CD4-positive, alpha-beta T cell treated with Interferon gamma for 1 hour (primary cell): ENCODE measurements around the gene FOXL1.

Experiments used
- DNase-seq: peaks from one replicate; pipeline ENCODE4 v3.0.0-alpha.2; 2020

FOXL1 gene

DNA sequence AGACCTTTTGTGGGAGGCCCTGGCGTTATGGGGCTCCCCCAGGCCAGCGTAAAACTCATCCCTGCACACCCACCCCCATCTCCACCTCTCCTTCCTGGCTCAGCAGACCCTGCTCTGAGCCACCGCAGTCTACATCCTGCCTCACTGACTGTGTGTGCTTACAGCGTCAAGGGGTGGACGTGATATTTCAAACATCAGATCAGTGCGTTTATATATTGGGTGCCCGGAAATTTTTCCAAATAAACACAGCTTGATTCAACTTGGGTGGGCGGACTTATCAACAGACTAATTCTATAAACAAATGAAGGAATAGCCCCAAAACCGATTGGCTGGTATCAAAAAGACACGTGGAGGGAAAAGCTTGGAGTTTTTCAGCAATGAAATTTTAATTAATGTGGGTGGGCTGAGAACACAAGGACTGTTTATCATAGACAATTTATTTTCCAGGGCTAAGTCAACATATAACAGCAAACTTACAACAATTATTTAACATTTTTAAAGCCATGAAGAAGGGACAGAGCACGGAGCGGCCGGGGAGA, at the start of gene FOXL1:
FOXL1 (plus strand) TSS at position 489 of the 539 bp plus-strand sequence. CDS start 175 bp downstream, outside the sequence.
- no peak for DNase-seq

DNA sequence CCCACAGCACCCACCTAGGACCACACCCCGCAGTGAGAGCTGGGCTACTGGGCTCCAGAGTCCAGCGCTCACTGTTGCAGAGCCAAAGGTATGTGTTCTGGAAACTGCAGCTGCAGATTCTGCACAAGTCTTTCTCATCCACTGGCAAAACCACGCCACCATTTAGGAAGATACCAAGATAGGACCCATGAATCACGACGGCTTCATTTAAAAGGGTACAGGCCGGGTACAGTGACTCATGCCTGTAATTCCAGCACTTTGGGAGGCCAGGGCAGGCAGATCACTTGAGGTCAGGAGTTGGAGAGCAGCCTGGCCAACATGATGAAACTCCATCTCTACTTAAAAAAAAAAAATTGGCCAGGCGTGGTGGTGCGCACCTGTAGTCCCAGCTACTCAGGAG, 49.2 kb upstream of the FOXL1 start:
- DNase-seq = no peak

DNA sequence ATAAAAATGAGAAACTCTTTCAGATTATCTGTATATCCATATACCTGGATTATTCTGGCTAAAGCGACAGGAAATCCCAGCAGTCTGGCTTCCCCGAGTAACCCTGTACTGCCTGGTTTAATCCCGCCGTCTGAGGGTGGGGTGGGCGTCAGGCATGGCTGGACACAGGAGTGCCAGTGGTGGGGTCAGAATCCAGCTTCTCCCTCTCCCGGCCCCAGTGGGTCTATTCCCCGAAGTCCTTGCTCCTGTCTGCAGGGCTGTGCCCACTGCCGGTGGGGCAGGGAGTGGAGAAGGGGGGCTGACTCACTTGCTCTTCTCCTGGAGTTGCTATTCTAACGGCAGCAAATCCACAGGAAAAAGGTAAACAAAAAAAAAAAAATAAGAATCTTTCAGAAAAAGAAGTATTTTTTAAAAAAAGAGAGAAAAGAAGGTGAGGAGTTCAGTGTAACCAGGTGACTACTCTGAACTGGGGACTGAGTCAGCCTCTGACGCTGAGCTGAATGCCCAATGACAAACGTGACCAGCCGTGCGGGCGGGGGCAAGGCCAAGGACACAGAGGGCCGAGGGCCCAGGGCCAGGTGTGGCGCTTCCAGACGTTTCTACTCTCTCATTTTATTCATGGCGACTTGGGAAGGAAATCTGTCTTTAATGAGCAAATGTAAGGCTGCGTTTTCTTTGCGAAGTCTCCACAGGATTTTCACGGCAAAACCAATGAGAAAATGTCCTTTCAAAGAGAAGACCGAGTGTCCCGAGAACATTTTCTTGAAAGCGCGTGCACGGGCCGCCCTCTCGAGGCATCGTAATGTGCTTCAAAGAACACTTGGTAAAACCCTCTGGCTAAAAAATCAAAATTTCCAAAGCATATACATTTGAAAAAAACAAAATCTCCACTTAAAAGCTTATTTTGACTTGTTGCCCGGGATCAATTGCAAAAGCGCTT, 47.8 kb upstream of the FOXL1 start:
- DNase-seq = no peak

DNA sequence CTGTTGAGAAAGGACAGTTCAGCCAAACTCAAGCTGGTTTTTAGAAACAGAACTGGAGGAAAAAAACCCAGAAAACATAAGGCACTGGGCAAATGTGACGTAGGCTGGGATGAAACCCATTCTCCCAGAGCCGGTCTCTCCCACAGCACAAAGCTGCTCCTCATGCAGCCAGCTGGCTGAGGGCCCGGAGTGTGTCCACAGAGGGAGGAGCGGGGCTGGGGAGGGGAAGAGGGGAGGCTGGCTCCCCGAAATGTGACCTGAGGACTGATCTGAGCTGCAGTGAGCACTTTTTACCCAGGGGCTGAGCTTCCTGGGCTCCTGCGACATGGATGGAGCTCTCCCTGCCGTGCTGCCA, 47.2 kb upstream of the FOXL1 start:
- no peak for DNase-seq

DNA sequence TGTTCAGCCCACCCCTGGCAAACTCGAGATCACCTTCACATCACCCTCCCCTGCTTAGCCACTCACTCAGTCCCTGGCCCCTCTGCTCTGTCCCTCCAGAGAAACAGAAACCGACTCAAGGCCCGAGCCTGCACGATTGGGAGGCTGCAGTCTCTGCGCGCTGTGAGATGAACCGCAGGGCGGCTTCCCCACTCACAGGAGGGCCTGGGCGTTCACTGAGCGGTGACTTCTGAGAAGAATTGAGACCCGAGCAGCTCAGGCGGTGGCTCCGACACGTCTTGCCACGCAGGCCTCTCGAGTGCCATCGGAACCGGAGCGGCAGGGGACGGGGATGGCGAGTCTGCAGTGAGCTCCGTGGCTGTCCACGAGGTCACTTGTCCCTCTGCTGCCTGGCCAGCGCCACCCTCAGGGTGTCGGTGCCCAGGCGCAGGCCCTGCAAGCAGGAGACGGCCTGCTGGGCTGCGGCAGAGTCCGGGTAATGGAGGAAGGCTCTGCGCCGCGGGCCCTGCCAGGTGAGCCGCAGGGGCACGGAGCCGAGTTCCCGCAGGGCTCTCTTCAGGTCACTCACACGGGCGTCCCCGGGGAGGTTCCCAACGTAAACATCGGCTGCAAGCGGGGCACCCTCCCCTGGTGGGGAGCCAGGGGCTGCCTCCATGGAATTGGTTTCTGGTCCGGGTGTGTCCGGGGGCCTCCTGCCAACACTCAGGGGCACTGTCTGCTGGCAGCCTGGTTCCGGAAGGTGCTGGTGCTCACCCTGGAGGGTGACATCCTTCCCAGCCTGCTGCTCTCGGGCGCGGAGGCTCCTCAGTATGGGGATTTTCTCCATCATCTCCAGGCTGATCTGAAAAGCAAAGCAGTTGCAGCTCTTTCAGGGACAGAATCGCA, 46.5 kb upstream of the FOXL1 start:
- DNase-seq = no peak

DNA sequence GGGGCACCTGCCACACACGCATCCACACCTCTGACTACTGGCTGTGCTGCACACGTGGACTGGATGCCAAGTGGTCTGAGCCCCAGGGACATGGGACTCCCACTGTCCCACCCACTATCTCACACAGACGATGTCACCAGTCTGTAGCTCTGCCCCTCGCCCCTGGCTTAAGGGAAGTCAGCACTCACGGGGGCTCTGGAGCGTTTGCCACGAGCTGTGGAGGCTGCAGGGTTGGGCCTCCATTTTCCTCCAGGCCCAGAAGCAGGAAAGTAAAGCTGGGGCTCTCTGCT, 45.9 kb upstream of the FOXL1 start:
- DNase-seq = no peak

DNA sequence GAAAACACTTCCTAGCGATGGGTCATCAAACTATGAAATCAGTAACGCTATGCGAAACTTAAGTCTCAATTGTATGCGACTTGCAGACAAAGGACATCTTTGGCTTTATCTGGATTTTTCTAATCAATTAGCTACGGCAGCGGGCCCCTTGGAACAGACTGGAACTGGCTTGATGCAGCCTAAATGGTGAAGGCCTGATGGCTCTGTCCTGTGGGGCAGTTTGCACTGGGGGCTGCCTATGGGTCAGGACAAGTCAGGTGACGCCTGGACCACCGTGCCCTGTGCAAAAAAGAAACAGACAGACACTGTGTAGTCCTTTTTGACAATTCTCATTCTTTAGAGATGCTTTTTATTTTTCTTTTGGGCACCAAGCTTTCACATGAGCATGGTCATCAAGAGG, 45.3 kb upstream of the FOXL1 start:
- no peak for DNase-seq

DNA sequence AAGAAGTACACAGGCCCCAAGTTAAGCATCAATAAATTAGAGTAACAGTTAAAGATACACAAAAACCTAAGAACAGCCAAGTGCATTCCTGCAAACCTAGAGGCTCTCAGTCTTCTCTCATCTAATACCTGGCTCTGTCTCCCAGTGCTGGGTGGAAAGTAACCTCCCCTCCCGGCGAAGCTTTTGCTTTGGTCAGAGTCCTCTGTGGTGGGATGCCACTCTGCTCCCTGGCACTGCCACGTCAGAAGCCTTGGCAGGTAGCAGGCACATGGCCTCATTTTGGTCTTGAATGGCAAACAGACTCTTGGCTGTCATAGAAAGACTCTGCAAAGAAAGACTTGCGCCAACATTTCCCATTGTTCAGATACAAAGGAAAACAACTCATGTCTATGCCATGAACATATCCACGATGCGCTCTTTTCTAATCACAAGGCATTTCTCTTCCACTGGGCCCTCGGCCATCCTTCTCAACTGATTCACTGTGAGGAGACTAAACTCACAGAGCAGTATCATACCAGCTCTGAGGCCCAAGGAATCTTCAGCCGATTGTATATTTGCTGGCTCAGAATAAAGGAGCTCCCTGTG, 44.5 kb upstream of the FOXL1 start:
- DNase-seq = no peak

DNA sequence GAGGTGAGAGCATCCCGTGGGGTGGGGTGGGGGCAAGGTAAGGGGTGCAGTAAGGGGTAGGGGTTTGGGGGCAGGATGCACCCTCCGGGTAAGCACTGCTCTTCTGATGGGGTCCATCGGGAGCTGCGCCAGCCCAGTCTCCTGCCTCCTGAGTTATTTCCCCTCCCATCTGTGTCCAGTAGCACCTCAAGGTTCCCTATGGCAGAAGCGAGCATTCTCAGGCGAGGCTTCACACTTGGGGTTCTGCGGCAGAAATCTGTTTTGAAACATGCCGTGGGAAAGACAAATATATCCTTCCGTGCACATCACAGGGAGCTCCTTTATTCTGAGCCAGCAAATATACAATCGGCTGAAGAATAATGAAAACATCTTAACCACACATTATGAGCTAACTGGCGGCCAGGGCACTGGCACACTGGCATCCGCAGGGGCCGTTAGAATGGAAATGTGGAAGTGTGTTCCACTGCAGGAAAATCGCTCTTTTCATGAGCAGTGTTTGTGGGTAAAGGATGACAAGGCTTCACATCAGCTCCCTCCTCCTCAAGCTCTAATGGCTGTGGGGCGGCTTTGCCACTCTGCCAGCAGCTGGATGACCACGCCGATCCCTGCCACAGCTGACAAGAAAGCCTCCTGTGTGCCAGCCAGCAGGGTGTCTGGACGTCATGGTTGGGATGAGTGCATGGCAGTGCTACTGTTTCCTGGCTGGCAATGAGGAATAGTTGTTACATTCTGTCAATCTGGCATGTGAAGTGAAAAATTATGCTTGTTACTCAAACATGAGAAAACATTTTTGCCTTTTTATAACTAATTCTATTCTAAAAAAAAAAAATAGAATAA, 43.4 kb upstream of the FOXL1 start:
- DNase-seq = no peak

DNA sequence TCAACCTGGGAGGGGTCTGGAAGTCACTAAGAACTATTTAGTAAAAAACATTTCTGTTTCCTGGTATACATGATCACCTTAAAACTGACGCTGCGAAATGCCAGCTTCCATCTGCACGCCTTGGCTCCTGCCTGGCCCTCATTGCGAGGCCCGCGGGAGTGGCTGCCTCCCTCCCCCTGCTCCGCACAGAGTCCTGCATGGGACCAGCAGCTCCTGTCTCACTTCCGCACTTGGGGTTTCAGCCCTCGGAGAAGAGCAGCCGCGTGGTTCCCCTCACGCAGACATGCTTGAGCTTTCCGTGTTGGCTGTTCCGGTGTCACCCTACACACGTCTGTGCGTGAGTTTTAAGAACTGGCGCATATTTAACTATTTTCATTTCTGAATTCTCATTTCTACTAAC, 41.7 kb upstream of the FOXL1 start:
- DNase-seq = no peak

DNA sequence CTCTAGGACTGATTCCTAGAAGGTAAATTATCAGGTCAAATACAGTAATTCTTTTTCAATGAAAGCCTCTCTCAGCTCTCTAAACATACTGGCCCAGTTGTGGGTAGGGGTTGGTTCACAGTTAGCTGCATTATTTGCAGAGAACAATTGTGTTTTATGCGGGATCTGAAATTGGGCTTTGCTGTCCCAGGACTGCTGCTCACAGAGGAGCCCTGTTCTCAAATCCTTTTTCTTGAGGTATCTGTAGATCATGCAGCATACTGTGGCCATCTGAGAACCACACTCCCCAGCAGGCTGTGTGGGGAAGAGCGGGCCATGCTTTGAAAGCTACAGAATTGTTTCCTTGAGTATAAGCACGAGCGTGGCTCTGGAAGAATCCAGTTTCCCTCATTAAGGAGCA, 40.9 kb upstream of the FOXL1 start:
- DNase-seq = no peak

DNA sequence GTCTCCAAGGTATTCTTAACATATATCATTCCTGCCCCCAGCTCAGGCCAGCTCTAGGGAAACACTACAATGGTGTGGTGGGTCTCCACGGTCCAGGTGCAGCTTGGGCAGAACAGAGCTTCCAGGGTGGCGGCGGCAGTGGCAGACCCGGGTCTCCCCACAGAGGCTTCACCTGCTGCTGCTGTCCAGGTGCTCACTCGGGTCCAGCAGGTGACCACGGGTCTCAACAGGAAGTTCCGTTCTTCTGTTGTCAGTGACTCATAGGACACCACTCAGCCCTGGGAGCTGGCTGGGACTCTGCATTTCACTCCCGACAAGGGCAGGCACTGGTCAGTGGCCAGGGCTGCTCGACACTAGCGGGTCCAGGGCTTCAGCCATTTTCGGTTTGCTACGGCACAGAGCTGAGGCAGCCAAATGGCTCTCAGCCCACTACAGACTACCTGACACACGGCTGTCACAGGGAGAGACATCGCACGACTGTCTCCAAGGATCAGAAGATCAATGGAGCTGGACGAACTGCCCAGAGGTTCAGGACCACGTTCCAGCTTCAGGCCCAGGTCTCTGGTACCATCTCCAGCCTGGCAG, 40.1 kb upstream of the FOXL1 start:
- no peak for DNase-seq

DNA sequence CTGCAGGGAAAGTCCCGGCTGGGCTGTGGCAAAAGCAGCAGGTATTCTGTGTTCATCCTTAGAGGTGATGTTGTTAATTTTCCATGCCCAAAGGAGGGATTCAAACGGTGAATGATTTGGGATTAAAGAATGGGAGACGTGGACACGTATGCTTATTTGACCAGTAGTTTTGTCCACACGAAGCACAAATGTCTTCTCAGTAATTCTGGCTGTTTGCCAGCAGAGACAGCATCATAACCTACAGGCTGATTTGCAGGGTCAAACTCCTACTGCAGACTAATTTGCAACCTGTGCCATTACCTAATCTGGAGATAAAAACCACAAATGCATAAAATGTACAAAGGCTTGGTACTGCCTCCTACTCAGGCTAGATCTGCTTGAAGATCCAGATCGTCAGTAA, 37.5 kb upstream of the FOXL1 start:
- DNase-seq = no peak

DNA sequence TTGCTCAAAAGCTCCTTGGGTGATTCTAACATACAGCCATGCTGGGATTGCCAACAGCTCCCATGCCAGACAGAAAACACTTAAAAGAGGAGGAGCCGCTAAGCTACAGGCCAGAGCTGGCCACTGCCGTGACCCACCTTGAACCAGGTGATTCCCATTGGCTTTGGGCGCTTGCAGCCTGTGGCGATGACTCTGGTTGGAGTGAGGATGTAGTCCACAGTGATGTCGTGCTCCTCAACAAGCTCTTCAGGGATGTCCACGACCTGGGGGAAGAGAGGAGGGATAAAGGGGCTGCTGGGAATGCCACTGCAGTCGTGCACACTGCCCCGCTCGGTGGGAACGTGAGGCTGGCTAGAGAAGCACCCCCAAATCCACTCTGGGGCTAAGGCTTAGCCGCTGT, 36.8 kb upstream of the FOXL1 start:
- no peak for DNase-seq

DNA sequence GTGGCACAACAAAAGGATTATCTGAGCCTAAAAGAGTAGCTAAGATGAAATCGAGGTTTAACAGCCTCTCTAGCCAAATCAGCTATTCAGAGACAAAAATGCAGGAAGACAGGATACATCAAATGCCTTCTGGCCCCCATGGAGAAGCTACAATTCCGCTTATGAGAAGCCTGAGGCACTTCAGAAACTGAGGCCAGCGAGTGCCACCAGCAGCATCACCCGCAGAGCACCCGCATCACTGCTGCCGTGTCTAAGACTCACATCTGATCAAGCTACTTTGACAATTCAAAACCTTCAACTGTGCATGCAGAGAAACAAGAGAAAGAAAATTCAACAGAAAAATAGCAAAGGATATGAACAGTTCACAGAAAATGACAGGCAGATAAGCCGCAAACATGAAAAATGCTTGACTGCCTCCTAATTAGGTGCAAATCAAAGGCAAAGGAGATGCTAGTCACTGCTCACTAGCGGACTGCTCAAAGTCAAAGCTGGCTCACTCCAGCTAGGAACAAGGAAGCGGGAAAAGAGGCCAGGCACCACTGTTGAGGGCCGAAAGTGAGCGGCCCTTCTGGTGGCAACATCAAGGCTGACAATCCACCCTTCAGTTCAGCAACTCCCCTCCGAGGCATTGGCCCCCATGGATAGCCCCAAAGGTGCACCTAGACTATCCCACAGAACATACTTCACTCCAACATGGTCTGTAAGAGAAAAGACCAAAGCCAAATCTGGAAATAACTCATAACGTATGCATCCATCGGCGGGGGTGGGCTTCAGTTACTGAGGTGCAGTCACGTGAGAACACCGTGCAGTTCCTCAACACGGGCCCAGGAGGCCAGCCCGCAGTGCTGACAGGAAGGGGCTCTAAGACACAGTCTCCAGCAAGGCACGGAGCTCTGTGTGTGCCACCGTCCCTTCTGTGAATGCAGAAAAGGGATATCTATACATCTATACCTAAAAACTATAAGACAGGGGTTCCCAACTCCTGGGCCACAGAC, 35.3 kb upstream of the FOXL1 start:
- DNase-seq = no peak

DNA sequence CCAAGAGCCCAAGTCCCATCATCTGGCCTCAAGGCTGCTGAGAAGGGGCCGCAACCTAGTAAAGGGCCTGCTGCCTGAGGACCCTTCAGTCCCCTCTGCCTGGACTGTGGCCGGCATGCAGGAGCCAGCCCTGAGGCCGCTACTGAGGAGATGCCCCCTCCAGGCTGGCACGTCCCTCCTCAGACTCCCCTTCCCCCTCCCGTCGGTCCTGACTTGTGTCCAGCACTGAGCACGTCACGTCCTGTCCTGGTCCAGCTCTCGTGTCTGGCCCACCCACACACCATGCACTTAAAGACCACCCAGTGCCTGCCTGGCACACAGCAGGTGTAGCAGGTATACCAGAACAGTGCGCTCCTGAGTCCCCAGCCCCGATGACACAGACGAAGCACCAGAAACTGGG, 32.9 kb upstream of the FOXL1 start:
- no peak for DNase-seq

DNA sequence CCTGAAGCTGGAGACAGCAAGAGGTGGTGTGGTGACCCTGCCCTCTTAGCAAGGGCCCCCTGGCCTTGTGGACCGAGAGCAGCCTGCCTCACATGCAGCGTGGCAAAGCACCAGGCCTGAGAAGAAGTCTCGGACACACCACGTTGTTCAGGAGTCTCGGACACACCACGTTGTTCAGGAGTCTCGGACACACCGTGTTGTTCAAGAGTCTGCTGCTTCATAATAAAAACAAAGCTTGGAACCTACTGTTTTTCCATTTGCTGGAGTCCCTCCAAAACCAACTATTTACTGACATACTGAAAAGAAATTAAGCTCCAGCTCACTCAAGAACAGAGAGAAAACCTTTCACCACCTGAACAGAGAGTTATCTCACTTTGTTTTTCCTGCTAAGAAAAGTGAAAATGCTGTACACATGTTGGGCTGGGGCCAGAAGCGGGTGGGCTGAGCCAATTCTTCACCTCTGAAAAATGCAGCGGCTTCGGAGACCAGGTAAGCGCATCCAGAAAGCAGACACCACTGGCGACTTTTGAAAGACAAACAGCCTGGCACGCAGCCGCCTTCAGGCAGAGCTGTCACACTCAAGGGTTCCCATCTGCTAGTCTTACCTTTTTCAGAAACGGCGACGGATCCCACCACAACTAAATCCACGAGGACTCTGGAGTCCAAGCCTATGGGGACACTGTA, 32.3 kb upstream of the FOXL1 start:
- no peak for DNase-seq

DNA sequence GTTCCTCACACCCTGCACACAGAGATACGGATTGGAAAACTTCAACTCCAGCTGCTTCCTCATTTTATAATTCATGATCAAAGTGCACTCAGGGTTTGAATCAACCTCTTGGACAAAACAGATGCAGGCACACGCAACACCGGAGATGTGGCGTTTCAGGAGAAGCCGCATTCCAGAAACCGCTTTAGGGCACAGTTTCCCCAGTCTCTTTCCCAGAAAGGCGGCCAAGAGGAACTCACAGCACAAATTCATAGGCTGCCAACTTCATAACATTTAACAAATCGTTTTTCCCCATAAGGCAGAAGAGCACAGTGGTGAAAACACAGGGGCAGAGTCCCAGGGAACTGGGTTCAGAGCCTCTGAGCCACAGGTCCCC, 31.7 kb upstream of the FOXL1 start:
- no peak for DNase-seq

DNA sequence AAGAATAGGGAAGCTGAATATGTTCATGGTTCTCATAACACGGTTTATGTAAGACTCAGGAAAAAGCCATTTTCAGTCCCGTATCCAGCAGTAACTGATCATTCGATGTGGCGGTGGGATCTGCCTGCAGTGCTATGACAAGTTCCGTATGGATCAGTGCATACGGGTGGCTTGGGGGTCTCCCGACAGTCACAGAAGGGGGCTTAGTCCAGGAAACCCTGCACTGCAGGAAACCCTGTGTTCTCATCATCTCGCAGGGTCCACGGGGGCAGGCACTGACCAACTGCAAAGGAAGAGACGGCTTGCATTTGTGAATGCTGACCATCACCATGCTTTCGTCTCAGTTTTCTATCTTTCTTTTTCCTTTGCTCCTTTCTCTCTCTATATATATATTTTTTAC, 31.1 kb upstream of the FOXL1 start:
- no peak for DNase-seq
